Measurements from ENCODE around the gene PTPRA.

GRCh38 chr20:2978519-2978918 is 105.2 kb downstream of the PTPRA start:
- TF ChIP-seq POLR2A (IDR thresholded peaks at IDR 0.05; ENCODE audit: low read depth, low read length) (no peak), TAF1 (IDR thresholded peaks at IDR 0.05; ENCODE audit: borderline replicate concordance, low read depth, low read length) (no peak), POLR2AphosphoS5 (IDR thresholded peaks at IDR 0.05; ENCODE audit: low read depth, low read length) (no peak)

Measured in GM12892 (cell line).